ENCODE measurements around the gene UEVLD. TPM values are rescaled to one million over a fixed set of nuclear protein-coding genes. Genes with fewer than 3 reads are reported as not detected.

Gene UEVLD
- total and polyA plus RNA-seq, 9 of the 15 experiments (the other 6 are each of a cell fraction or from before 2014, with no cell fraction given), result 4.7 to 12.6 (median 7.4) TPM

DNA sequence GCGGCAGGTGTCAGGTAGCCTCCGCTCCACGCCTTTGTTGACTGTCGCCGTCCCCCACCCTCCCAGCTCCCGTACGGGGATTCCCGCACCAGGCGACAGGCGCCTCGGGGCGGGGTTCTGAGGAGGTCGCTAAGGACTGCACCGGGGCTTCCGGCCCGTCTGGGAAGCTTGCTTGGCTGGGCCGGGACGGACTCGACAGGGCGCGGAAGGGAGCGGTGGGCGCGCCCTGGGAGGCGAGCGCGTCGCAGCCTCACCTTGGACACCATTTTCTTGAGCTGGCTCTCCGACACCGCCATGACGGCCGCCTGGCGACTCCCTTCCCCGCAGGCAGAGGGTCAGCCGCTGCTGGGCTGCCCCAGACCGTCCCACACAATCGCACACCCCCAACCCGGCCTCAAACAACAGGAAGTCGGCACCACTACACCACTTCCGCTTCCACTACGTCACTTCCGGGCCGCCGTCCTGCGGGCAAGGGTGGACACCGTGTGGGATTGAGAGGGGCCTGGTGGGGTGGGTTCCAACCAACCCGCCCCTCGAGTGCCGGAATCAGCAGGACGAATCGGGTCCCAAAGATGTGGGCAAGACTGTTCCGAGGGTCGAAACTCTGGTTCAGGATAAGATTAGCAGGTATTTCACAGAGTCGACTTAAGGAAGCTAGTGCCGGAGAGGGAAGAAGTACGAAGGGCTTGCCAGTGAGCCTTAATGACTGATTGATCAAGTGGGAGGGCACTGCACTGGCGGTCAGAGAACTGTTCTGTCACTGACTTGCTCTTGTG is 61.8 kb downstream of the UEVLD start, which contains the start of gene TSG101 (continued):
- TF ChIP-seq, protein P1, sequence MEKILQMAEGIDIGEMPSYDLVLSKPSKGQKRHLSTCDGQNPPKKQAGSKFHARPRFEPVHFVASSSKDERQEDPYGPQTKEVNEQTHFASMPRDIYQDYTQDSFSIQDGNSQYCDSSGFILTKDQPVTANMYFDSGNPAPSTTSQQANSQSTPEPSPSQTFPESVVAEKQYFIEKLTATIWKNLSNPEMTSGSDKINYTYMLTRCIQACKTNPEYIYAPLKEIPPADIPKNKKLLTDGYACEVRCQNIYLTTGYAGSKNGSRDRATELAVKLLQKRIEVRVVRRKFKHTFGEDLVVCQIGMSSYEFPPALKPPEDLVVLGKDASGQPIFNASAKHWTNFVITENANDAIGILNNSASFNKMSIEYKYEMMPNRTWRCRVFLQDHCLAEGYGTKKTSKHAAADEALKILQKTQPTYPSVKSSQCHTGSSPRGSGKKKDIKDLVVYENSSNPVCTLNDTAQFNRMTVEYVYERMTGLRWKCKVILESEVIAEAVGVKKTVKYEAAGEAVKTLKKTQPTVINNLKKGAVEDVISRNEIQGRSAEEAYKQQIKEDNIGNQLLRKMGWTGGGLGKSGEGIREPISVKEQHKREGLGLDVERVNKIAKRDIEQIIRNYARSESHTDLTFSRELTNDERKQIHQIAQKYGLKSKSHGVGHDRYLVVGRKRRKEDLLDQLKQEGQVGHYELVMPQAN (IDR thresholded peaks at IDR 0.05; ENCODE audit: borderline replicate concordance), result peak; percentile 93
- TF ChIP-seq MAZ (CRISPR knock-in tag; conservative IDR thresholded peaks at IDR 0.05 in 1 of 2, IDR thresholded peaks at IDR 0.05 in 1 of 2) (peak; percentile 81 to 84), GABPB2 (CRISPR knock-in tag; conservative IDR thresholded peaks at IDR 0.05) (no peak), TOE1 (IDR thresholded peaks at IDR 0.05; ENCODE audit: borderline replicate concordance) (peak; percentile 66), TOE1 (CRISPR knock-in tag; IDR thresholded peaks at IDR 0.05; ENCODE audit: borderline replicate concordance, low read depth) (no peak), BRCA1 (IDR thresholded peaks at IDR 0.05) (no peak), BRCA1 (CRISPR knock-in tag; IDR thresholded peaks at IDR 0.05) (no peak), GATA2 (CRISPR knock-in tag; IDR thresholded peaks at IDR 0.05) (no peak; the same call in 1 of the 2 replicates), POLR2B (IDR thresholded peaks at IDR 0.05; ENCODE audit: low read depth, partially characterized antibody) (peak; percentile 93), NONO (IDR thresholded peaks at IDR 0.05; ENCODE audit: low read depth in 2 of 2, low read length in 1 of 2) (peak; percentile 19 to 63; a peak in 2 of 4 replicates), PHB (CRISPR knock-in tag; IDR thresholded peaks at IDR 0.05) (no peak), FOXM1 (IDR thresholded peaks at IDR 0.05; ENCODE audit: low read depth) (no peak; the same call in 1 of the 2 replicates), FOXM1 (CRISPR knock-in tag; IDR thresholded peaks at IDR 0.05; ENCODE audit: low read depth) (peak; percentile 73; the same call in 1 of the 2 replicates)
- TF ChIP-seq, protein P2, sequence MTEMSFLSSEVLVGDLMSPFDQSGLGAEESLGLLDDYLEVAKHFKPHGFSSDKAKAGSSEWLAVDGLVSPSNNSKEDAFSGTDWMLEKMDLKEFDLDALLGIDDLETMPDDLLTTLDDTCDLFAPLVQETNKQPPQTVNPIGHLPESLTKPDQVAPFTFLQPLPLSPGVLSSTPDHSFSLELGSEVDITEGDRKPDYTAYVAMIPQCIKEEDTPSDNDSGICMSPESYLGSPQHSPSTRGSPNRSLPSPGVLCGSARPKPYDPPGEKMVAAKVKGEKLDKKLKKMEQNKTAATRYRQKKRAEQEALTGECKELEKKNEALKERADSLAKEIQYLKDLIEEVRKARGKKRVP (CRISPR knock-in tag; IDR thresholded peaks at IDR 0.05), result no peak
- TF ChIP-seq, protein P3, sequence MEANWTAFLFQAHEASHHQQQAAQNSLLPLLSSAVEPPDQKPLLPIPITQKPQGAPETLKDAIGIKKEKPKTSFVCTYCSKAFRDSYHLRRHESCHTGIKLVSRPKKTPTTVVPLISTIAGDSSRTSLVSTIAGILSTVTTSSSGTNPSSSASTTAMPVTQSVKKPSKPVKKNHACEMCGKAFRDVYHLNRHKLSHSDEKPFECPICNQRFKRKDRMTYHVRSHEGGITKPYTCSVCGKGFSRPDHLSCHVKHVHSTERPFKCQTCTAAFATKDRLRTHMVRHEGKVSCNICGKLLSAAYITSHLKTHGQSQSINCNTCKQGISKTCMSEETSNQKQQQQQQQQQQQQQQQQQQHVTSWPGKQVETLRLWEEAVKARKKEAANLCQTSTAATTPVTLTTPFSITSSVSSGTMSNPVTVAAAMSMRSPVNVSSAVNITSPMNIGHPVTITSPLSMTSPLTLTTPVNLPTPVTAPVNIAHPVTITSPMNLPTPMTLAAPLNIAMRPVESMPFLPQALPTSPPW (CRISPR knock-in tag; IDR thresholded peaks at IDR 0.05), result peak; percentile 57
- TF ChIP-seq, protein P4, sequence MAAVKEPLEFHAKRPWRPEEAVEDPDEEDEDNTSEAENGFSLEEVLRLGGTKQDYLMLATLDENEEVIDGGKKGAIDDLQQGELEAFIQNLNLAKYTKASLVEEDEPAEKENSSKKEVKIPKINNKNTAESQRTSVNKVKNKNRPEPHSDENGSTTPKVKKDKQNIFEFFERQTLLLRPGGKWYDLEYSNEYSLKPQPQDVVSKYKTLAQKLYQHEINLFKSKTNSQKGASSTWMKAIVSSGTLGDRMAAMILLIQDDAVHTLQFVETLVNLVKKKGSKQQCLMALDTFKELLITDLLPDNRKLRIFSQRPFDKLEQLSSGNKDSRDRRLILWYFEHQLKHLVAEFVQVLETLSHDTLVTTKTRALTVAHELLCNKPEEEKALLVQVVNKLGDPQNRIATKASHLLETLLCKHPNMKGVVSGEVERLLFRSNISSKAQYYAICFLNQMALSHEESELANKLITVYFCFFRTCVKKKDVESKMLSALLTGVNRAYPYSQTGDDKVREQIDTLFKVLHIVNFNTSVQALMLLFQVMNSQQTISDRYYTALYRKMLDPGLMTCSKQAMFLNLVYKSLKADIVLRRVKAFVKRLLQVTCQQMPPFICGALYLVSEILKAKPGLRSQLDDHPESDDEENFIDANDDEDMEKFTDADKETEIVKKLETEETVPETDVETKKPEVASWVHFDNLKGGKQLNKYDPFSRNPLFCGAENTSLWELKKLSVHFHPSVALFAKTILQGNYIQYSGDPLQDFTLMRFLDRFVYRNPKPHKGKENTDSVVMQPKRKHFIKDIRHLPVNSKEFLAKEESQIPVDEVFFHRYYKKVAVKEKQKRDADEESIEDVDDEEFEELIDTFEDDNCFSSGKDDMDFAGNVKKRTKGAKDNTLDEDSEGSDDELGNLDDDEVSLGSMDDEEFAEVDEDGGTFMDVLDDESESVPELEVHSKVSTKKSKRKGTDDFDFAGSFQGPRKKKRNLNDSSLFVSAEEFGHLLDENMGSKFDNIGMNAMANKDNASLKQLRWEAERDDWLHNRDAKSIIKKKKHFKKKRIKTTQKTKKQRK (IDR thresholded peaks at IDR 0.05; ENCODE audit: borderline replicate concordance, low read depth, low read length), result no peak
